ENCODE measurements around the gene PADI3.

PADI3 gene

DNA sequence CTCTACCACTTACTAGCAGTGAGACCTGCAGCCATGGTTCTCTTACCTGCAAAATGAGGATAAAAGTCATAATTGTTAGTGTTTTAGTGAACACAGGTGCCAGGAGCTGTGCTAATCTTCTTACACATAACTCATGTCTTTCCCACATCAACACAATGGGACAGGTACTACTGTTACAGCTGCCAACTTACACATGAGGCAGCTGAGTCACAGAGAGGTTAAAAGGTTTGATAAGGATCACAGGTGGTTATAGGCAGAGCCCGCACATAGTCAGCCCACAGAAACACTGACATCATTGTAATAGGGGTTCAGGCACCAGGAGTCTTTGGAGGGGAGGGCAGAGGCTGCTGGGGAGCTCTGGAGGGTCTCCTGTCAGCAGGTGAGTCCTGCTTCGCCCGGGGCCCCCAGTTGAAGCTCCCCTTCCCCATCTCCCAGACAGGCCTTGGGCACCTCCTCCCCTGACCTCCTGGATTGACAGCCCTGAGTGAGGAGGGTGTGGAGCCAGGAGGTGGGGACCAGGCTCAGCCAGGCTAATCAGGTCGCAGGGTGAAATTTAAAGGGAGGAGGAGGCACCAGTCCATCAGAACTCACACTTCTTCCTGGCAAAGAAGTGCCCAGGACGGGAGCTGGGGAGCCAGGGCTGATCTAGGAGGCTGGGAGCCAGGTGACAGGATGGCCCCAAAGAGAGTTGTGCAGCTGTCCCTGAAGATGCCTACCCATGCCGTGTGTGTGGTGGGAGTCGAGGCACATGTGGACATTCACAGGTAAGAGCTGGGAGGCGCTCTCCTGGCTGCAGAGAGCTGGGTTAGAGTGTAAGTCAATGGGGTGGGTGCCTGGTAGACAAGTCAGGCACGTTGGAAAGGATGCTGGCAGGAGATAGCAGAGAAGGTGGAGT is 44.1 kb upstream of the PADI3 start, which contains the start of gene PADI1:
Gene PADI1, plus strand, starts transcription at position 583 of the 895 bp plus-strand sequence. Its CDS starts 90 bp downstream, at position 673.
- TF ChIP-seq, protein P1, sequence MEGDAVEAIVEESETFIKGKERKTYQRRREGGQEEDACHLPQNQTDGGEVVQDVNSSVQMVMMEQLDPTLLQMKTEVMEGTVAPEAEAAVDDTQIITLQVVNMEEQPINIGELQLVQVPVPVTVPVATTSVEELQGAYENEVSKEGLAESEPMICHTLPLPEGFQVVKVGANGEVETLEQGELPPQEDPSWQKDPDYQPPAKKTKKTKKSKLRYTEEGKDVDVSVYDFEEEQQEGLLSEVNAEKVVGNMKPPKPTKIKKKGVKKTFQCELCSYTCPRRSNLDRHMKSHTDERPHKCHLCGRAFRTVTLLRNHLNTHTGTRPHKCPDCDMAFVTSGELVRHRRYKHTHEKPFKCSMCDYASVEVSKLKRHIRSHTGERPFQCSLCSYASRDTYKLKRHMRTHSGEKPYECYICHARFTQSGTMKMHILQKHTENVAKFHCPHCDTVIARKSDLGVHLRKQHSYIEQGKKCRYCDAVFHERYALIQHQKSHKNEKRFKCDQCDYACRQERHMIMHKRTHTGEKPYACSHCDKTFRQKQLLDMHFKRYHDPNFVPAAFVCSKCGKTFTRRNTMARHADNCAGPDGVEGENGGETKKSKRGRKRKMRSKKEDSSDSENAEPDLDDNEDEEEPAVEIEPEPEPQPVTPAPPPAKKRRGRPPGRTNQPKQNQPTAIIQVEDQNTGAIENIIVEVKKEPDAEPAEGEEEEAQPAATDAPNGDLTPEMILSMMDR (IDR thresholded peaks at IDR 0.05; ENCODE audit: insufficient read depth, low read depth, low read length, missing control alignments): no peak
- DNase-seq (ENCODE audit: low read depth): peak; percentile 73
- H3K4me3 ChIP-seq (ENCODE audit: low read length): no peak within 1 kb of the TSS

DNA sequence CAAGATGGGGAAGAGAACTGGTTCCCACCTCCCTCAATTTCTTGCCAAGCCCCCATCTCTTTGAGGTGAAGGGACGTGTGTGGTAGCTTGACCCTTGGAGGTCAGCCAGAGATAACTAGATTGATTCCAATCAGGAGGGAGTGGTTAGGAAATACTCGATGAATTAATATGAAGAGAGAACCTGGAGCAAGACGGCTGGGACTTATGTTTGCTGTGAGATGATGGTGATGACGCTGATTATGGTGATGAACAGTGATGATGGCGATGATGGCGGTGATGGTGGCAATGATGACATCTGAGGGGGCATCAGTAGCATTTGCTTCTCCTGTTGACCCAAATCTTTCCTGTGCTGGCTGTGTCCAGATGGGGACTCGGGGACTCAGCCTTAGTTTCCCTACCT is 43.2 kb upstream of the PADI3 start:
- no peak for DNase-seq (ENCODE audit: low read depth)
- TF ChIP-seq, protein P1 (IDR thresholded peaks at IDR 0.05; ENCODE audit: insufficient read depth, low read depth, low read length, missing control alignments): no peak

DNA sequence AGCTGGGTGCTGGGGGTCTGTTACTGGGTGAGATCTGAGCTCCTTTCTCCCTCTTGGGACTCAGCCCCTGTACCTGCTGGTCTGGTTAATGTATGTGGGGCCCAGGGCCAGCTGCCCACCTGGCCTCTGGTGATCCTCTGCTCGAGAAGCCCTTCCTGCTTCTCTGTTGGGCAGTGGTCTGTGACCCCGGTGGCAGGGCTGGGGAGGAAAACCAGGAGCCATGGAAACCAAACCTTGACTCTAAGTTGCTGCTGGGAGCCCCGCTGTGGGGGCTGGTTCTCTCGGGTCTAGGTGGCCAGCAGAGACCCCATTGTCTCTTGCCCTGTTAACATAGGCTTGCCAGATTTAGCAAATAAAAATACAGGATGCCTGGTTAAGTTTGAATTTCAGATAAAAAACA is 42.7 kb upstream of the PADI3 start:
- no peak overlapping the region for H3K4me3 ChIP-seq (ENCODE audit: low read length)
- TF ChIP-seq, protein P1 (IDR thresholded peaks at IDR 0.05; ENCODE audit: insufficient read depth, low read depth, low read length, missing control alignments): no peak
- DNase-seq (ENCODE audit: low read depth): no peak

More for the DNA sequence above, 43.2 kb upstream of the PADI3 start:
- H3K4me3 ChIP-seq (ENCODE audit: low read length): no peak overlapping the region

DNA sequence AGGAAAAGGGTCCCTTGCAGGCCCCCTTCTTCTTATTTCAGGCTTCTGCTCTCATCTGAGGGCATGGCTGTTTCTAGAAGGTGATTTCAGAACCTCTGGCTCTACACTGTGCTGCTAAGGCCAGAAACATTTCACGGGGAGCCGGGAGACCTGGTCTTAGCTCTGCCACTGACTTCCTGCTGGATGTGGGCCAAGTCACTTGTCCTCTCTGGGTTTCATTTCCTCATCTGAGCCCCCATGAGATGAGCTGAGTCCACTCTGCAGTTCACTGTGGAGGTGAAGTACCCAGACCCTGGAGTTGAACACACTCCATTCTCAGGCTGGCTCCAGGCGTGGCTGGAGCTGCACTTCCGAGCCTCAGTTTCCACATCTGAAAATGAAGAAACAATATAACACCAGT is 41.9 kb upstream of the PADI3 start:
- no peak for DNase-seq (ENCODE audit: low read depth)
- no peak overlapping the region for H3K4me3 ChIP-seq (ENCODE audit: low read length)
- TF ChIP-seq, protein P1 (IDR thresholded peaks at IDR 0.05; ENCODE audit: insufficient read depth, low read depth, low read length, missing control alignments): no peak

DNA sequence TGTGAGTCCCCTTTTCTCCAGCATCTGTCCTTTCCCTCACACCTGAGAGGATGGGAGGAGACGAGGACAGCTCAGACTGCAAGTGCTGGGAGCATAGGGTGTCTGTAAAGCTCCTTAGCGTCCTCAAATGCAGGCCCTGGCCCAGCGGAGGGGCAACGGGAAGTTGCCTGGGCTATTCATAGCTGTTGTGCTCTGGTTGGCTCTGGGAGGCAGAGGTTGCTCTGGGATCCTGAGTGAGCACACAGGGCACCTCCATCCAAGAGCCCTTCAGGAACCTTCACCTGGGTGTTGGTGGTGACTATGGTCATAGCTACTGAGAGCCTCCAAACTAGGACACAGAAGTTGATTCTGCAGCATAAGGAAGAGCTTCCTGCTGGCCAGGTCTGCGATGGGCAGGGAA is 41.4 kb upstream of the PADI3 start:
- TF ChIP-seq, protein P1 (IDR thresholded peaks at IDR 0.05; ENCODE audit: insufficient read depth, low read depth, low read length, missing control alignments): no peak
- DNase-seq (ENCODE audit: low read depth): no peak
- H3K4me3 ChIP-seq (ENCODE audit: low read length): no peak overlapping the region

DNA sequence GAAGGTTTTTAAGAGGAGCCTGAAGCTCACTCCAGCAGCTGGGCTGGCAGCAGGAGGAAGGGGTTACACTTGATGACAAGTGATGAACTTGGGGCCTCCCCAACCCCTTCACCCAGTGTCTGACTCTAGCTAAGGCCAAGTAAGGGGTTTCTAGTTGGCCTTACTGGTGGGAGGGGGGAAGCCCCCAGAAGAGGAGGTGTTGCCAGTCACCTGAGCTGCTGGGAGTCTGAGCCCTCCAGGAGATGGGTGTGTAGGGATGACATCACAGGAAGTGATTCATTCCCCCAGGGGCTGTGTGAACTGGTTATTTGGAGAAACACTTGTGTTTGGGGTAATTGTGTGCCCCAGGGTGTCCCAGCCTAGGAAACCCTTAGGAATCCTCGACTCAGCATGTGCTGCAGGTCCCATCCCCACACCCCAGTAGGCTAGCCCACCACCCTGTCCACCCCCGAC is 40.9 kb upstream of the PADI3 start:
- TF ChIP-seq, protein P1 (IDR thresholded peaks at IDR 0.05; ENCODE audit: insufficient read depth, low read depth, low read length, missing control alignments): no peak
- no peak overlapping the region for H3K4me3 ChIP-seq (ENCODE audit: low read length)
- DNase-seq (ENCODE audit: low read depth): peak; percentile 92

All from epithelial cell of esophagus (primary cell).